Astrocyte (in vitro differentiated cells and primary cell): ENCODE results near the gene CDK16. TPM values are rescaled to one million over a fixed set of nuclear protein-coding genes. Genes with fewer than 3 reads are reported as not detected.

Source experiments
- DNase-seq: peaks from one replicate; pipeline ENCODE4 v3.0.0-alpha.2; 2010; ENCODE audit warnings: low read depth
- FAIRE-seq: peaks from 2 replicates; lab custom pipeline; 2011; peaks lifted over from hg19 to GRCh38; lab: Jason Lieb, UNC
- H2AFZ ChIP-seq: 2 replicates; pipeline ENCODE4 v1.6.0; 2012; ENCODE audit warnings: low read depth, low read length, inconsistent platforms
- H3K27ac ChIP-seq: 2 replicates; pipeline ENCODE4 v1.5.1; 2011; ENCODE audit warnings: low read depth, low read length, inconsistent platforms
- H3K27me3 ChIP-seq: 2 replicates; pipeline ENCODE4 v1.6.0; 2011; ENCODE audit warnings: low read length, inconsistent platforms; ENCODE audit not compliant: insufficient read depth
- H3K36me3 ChIP-seq: 2 replicates; pipeline ENCODE4 v1.5.1; 2011; ENCODE audit warnings: low read length, inconsistent platforms; ENCODE audit not compliant: insufficient read depth
- H3K4me1 ChIP-seq: 2 replicates; pipeline ENCODE4 v1.5.1; 2011; ENCODE audit warnings: low read length, inconsistent platforms; ENCODE audit not compliant: insufficient read depth
- H3K4me2 ChIP-seq: 2 replicates; pipeline ENCODE4 v1.6.0; 2012; ENCODE audit warnings: low read length, inconsistent platforms
- H3K4me3 ChIP-seq: 2 replicates; pipeline ENCODE4 v1.5.1; 2011; ENCODE audit warnings: low read depth, mild to moderate bottlenecking, low read length, inconsistent platforms; ENCODE audit not compliant: insufficient read depth
- H3K79me2 ChIP-seq: 2 replicates; pipeline ENCODE4 v1.6.0; 2012; ENCODE audit warnings: mild to moderate bottlenecking, low read length, inconsistent platforms; ENCODE audit not compliant: insufficient read depth
- H3K9ac ChIP-seq: 2 replicates; pipeline ENCODE4 v1.6.0; 2012; ENCODE audit warnings: mild to moderate bottlenecking, low read length, inconsistent platforms
- H3K9me3 ChIP-seq: 2 replicates; pipeline ENCODE4 v1.5.1; 2012; ENCODE audit warnings: low read depth, mild to moderate bottlenecking, low read length, inconsistent platforms; ENCODE audit not compliant: insufficient read depth
- H4K20me1 ChIP-seq: 2 replicates; pipeline ENCODE4 v1.6.0; 2012; ENCODE audit warnings: low read length, inconsistent platforms; ENCODE audit not compliant: insufficient read depth
- H3K27ac Mint-ChIP-seq: one replicate; pipeline ENCODE4 v1.8.0; 2021; ENCODE audit warnings: mild to moderate bottlenecking, mixed read lengths; ENCODE audit not compliant: unreplicated experiment
- H3K27me3 Mint-ChIP-seq: one replicate; pipeline ENCODE4 v1.8.0; 2021; ENCODE audit warnings: low read depth, mixed read lengths; ENCODE audit not compliant: unreplicated experiment
- H3K36me3 Mint-ChIP-seq: one replicate; pipeline ENCODE4 v1.8.0; 2021; ENCODE audit warnings: low read depth, mixed read lengths; ENCODE audit not compliant: unreplicated experiment
- H3K4me1 Mint-ChIP-seq: one replicate; pipeline ENCODE4 v1.8.0; 2021; ENCODE audit warnings: low read depth, mixed read lengths; ENCODE audit not compliant: unreplicated experiment
- H3K4me3 Mint-ChIP-seq: one replicate; pipeline ENCODE4 v1.8.0; 2021; ENCODE audit warnings: mild to moderate bottlenecking, moderate library complexity, mixed read lengths; ENCODE audit not compliant: unreplicated experiment
- H3K9me3 Mint-ChIP-seq: one replicate; pipeline ENCODE4 v1.8.0; 2021; ENCODE audit warnings: mild to moderate bottlenecking, mixed read lengths; ENCODE audit not compliant: unreplicated experiment
- CTCF ChIP-seq: IDR thresholded peaks from 2 replicates; pipeline ENCODE4 v1.5.1; 2011; ENCODE audit warnings: low read depth, mild to moderate bottlenecking, inconsistent platforms, low read length, moderate library complexity; ENCODE audit not compliant: insufficient read depth
- EZH2 ChIP-seq: IDR thresholded peaks from 2 replicates; pipeline ENCODE4 v1.6.1; 2012; ENCODE audit warnings: mild to moderate bottlenecking, low read length, inconsistent platforms; ENCODE audit not compliant: insufficient read depth
- total RNA-seq: library from RNA; stranded (reverse); gene quantifications from 2 replicates; pipeline ENCODE4 v1.2.1, GENCODE V29; 2021

Gene CDK16
- total RNA-seq, 1 donor from 2014 or later: 128 TPM

GRCh38 chrX:47224266-47224895 is 5.9 kb downstream of the CDK16 start:
- no peak overlapping the region for H3K4me3 ChIP-seq
- peaks cover 4% of the 10 kb centered on the region for H3K9me3 Mint-ChIP-seq
- no peak overlapping the region for H3K27ac ChIP-seq
- H3K36me3 Mint-ChIP-seq: peaks cover 7% of the 10 kb centered on the region
- H3K27ac Mint-ChIP-seq: no peak overlapping the region
- peaks cover 8% of the 10 kb centered on the region for H3K36me3 ChIP-seq
- no peak overlapping the region for H3K9ac ChIP-seq
- peaks cover 30% of the 10 kb centered on the region for H4K20me1 ChIP-seq
- no peak overlapping the region for H3K4me2 ChIP-seq
- no peak overlapping the region for H3K4me3 Mint-ChIP-seq
- no peaks in the 10 kb centered on the region for H3K9me3 ChIP-seq
- H3K4me1 Mint-ChIP-seq: peaks cover 15% of the 10 kb centered on the region
- no peaks in the 10 kb centered on the region for H3K27me3 Mint-ChIP-seq
- H3K79me2 ChIP-seq: peaks cover 37% of the 10 kb centered on the region
- no peak for DNase-seq
- no peak for FAIRE-seq
- H3K4me1 ChIP-seq: peaks cover 10% of the 10 kb centered on the region
- no peak overlapping the region for H2AFZ ChIP-seq
- no peak for TF ChIP-seq CTCF
- no peak for TF ChIP-seq EZH2
- no peaks in the 10 kb centered on the region for H3K27me3 ChIP-seq

- TF ChIP-seq EZH2 (no peak), CTCF (no peak)
- no peaks in the 10 kb centered on the region for H3K9me3 ChIP-seq
- H4K20me1 ChIP-seq: peaks cover 25% of the 10 kb centered on the region
- Mint-ChIP-seq H3K27me3 (no peaks in the 10 kb centered on the region), H3K27ac (no peak overlapping the region), H3K4me1 (peaks cover 12% of the 10 kb centered on the region), H3K9me3 (peaks cover 1% of the 10 kb centered on the region), H3K4me3 (no peak overlapping the region), H3K36me3 (peaks cover 2% of the 10 kb centered on the region)
- peaks cover 31% of the 10 kb centered on the region for H3K79me2 ChIP-seq
- H3K36me3 ChIP-seq: peaks cover 8% of the 10 kb centered on the region
- no peak overlapping the region for H2AFZ ChIP-seq
- H3K4me2 ChIP-seq: no peak overlapping the region
- DNase-seq: no peak
- no peak overlapping the region for H3K4me3 ChIP-seq
- FAIRE-seq: peak; percentile 50
- no peak overlapping the region for H3K9ac ChIP-seq
- no peak overlapping the region for H3K27ac ChIP-seq
- H3K27me3 ChIP-seq: no peaks in the 10 kb centered on the region
- peaks cover 7% of the 10 kb centered on the region for H3K4me1 ChIP-seq
Measured at GRCh38 chrX:47224896-47225290, 6.4 kb downstream of the CDK16 start.

GRCh38 chrX:47226071-47226470 is 7.6 kb downstream of the CDK16 start:
- H3K27me3 Mint-ChIP-seq: no peaks in the 10 kb centered on the region
- no peak overlapping the region for H3K4me3 Mint-ChIP-seq
- Histone ChIP-seq H3K9ac (no peak overlapping the region), H3K9me3 (no peaks in the 10 kb centered on the region), H3K79me2 (peaks cover 20% of the 10 kb centered on the region), H3K4me3 (no peak overlapping the region), H3K4me1 (no peaks in the 10 kb centered on the region), H2AFZ (no peak overlapping the region), H4K20me1 (peaks cover 13% of the 10 kb centered on the region), H3K27me3 (no peaks in the 10 kb centered on the region), H3K4me2 (no peak overlapping the region), H3K27ac (no peak overlapping the region), H3K36me3 (peaks cover 8% of the 10 kb centered on the region)
- peaks cover 1% of the 10 kb centered on the region for H3K9me3 Mint-ChIP-seq
- no peaks in the 10 kb centered on the region for H3K36me3 Mint-ChIP-seq
- FAIRE-seq (no peak), DNase-seq (no peak)
- peak overlapping the region; percentile 82 for H3K27ac Mint-ChIP-seq
- TF ChIP-seq EZH2: no peak
- TF ChIP-seq CTCF: no peak
- peaks cover under 1% of the 10 kb centered on the region for H3K4me1 Mint-ChIP-seq
